Endothelial cell of umbilical vein (primary cell): ENCODE results near the gene AMPH.

Experiments used
- CTCF ChIP-seq, 2 donors: IDR thresholded peaks; 1 replicate in 1 of 2; 2 replicates in 1 of 2; pipeline ENCODE4 v1.5.1; 2011; ENCODE audit warnings: low read length in 2 of 2, mild to moderate bottlenecking in 2 of 2, moderate library complexity in 2 of 2, control low read depth in 1 of 2, inconsistent platforms in 1 of 2, low read depth in 1 of 2; ENCODE audit not compliant: insufficient read depth in 1 of 2; ENCODE audit errors: extremely low read depth in 1 of 2
- EZH2 ChIP-seq: IDR thresholded peaks from 2 replicates; pipeline ENCODE4 v1.6.1; 2012; ENCODE audit warnings: borderline replicate concordance, low read depth, mild to moderate bottlenecking, moderate library complexity, low read length, inconsistent platforms; ENCODE audit not compliant: severe bottlenecking
- MAX ChIP-seq: IDR thresholded peaks from 2 replicates; pipeline ENCODE4 v1.6.1; 2011; ENCODE audit not compliant: insufficient read depth, insufficient read length
- POLR2A ChIP-seq: IDR thresholded peaks from 2 replicates; pipeline ENCODE4 v1.6.1; 2012; ENCODE audit warnings: low read depth, mild to moderate bottlenecking, control low read depth, low read length
- POLR2AphosphoS5 ChIP-seq: IDR thresholded peaks from 2 replicates; pipeline ENCODE4 v1.6.1; 2012; ENCODE audit warnings: low read depth, mild to moderate bottlenecking, control low read depth, low read length, moderate library complexity; ENCODE audit not compliant: insufficient read depth

GRCh38 chr7:38674513-38674912 is 43.3 kb upstream of the AMPH start:
- no peak for TF ChIP-seq CTCF (IDR thresholded peaks at IDR 0.05; ENCODE audit: extremely low read depth in 1 of 2, insufficient read depth in 1 of 2, low read depth in 1 of 2, low read length in 2 of 2)
- TF ChIP-seq EZH2, result no peak
- no peak for TF ChIP-seq POLR2A
- no peak for TF ChIP-seq MAX
- TF ChIP-seq POLR2AphosphoS5, result no peak
